NCI-H187 (cell line): ENCODE results near the gene FREM1.

ENCODE experiments used
- DNase-seq, 2 experiments: peaks; one replicate each; lab custom pipeline; 2025; lab: John Stamatoyannopoulos, UW

Gene FREM1

DNA sequence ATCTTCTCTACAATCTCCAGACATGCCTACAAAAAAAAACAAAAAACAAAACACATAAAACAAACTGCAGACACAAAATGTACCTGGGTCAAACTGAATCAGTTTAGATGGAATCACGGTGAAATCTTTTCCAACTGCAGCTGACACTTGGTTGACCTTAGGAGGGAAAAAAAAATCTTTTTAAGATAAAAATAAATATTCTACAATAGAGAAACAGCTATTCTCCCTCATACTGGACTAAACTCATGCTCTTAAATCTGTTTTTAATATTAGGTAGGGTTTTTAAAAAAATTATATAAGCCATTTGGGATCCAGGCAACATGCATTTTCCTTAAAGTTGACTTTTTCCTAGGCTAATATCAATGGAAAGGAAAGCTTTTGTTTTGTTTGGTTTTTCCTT lies 153.9 kb downstream of the FREM1 start:
- no peak for DNase-seq

DNA sequence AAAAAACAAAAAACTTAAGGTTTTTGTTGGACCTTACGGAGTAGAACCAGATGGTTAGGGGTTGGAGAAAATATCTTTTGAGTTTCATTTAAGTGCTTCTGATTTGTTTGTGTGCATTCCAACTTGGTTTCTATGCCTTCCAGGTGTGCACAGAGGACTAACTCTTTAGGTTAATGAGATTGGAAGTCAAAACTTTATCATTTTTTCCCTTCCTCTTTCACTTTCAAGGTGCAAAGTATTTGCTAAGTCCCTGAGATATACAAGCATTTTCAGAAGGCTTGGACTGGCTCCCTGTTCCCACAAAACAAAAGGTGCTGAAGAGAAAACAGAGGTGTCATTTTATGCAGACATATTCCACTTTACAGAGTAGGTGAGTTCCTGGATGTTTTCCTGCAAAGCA lies 157.4 kb downstream of the FREM1 start:
- no peak for DNase-seq

DNA sequence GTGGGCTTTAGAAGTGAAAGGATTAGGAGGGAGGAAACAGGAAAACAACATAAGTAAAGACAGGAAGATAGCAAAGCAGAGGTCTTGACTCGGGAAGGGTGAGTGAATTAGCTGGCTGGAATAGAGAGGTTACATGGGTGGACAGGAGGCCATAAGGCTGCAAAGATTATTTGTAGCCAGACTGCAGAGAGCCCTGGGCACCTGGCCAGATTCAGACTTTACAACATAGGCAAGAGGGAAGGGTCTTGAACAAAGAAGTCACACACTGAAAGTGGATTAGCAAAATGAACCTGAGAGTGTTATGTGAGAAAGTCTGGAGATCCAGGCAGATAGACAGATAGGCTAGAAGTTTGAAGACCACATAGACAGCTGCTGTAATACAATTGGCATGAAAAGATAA lies 158.0 kb downstream of the FREM1 start:
- DNase-seq = no peak

DNA sequence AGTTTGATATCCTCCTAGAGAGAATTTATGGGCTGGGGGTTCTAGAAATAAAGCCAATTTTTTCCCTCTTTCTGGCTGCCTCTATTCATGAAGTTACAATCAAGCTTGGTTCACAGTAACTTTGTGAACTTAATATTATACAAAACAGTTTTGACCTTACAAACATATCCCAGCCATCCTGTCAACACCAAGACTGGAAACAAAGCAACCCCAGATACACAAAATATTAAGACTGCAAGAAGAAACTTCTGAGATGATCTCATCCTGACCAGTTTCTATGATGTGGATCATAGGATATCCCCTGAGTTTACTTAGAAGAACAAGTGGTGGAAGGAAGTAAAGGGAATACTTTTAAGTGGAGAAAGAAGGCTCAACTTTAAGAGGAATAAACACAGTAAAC lies 159.4 kb downstream of the FREM1 start:
- DNase-seq = no peak

DNA sequence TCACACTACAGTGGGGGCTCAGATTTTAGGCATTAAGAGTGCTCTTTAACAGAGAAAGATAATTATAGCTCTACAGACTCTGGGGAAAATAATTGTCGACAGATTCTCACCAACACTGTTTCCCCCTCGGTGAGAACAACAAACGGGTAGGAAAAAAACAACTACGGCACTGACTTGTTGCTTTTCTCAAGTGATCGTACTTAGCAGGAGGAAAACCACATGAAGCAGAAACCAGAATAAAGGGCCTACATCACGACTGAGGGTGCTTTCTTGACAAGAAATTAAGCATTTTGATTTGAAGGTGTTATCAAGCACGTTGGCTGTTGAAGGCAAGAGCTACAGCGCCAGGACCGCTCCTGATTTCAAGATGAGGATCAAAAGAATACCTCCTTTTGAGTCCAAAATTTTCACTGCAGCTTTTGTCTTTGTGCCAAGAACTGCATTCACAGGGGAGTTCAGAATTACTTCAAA lies 160.5 kb downstream of the FREM1 start:
- no peak for DNase-seq

DNA sequence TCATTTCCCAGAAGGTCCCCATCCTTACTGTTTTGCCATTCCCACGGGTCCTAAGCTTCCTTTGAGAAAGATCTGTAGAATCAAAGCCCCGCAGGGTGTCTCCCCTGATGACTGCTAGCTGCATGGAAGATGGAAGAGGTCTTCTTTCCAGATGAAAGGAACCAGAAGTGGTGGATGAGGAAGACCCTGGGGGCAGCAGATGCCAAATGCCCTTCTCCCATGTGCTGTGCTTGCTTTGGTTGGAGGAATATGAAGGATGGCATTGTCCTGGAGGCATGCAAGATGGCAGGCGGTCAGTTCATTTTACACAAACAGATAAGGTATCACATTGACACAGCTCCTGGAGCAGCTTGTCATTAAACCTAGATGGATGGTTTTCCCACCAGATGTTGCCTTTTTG lies 161.9 kb downstream of the FREM1 start:
- no peak for DNase-seq

DNA sequence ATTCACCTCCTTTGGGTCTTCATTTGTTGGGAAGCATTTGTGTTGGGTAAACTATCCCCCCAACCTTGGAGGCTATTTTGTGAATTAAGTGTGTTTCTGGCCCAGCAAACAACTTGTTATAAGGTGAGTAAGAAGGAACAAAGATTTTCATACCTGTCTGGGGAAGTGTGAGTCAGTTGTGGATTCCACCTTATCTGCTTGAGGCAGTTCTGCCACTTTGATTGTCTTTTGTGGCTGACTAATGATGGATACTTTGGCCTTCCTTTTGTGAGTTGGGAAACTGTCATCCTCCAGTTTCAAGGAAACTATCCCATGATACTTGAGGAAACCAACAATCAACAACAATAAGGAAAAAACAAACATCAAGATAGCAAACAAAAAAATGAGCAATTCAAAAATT lies 163.1 kb downstream of the FREM1 start:
- DNase-seq = no peak

DNA sequence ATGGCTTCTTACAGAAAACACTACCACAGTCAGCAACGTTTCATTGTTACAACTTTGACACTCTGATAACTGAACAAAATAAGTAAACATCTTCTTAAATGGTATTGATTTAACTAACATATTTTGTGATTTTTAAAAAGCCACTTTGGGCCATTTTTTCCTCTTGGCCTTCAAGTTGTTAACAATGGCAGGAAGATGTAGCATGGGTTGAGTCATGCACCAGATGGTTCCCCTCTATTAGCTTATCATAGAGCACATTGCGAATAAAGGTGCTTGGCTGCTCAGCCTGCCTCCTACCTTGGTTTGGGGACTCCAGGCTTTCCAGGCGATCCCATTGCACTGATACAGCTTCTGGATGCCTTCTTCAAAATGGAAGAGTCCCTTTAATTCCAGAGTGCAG lies 163.6 kb downstream of the FREM1 start:
- DNase-seq = no peak

DNA sequence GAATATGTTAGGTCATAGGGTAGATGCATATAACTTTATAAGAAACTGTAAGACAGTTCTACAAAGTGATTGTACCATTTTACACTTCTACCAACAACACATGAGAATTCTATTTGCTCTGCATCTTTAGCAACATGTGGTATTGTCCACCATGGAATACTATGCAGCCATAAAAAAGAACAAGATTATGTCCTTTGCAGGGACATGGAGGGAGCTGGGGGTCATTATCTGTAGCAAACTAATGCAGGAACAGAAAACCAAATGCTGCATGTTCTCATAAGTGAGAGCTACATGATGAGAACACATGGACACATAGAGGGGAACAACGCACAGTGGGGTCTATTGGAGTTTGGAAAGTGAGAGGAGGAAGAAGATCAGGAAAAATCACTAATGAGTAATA lies 165.5 kb downstream of the FREM1 start:
- no peak for DNase-seq

DNA sequence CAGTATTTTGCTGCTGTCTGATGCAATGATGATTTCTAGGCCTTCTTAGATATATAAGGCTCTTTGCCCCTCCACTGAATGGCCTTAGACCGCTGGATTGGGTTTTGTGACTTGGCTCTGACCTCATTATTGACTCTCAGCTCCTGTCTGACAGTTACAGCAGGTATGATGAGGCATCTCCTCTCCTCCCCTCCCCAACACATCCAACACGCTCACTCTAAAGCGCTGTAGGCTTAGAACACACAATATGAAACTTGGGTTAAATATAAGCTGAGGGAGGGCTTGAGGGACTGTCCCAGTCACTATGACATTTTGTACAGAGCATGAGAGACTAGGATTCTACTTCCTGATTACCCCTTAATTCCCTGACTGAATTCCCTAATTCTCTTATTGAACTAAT lies 168.9 kb downstream of the FREM1 start:
- no peak for DNase-seq

DNA sequence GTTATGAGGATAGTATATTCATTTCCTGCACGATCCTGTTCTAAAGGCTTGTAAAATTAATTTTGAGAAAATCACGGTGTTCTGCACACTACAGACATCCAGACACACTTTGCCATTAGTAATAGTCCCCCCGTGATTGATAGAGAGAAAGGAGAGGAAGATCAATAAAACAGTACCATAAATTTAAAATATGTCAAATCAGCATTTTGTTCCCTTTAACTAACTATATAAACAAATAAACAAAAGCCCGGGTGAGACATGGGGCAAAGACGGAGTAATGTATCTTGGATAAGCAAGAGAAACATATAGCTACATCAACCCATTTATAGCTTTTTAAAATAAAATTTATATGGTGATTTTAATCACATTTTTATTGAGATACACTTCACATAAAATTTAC lies 177.1 kb downstream of the FREM1 start:
- DNase-seq = no peak

DNA sequence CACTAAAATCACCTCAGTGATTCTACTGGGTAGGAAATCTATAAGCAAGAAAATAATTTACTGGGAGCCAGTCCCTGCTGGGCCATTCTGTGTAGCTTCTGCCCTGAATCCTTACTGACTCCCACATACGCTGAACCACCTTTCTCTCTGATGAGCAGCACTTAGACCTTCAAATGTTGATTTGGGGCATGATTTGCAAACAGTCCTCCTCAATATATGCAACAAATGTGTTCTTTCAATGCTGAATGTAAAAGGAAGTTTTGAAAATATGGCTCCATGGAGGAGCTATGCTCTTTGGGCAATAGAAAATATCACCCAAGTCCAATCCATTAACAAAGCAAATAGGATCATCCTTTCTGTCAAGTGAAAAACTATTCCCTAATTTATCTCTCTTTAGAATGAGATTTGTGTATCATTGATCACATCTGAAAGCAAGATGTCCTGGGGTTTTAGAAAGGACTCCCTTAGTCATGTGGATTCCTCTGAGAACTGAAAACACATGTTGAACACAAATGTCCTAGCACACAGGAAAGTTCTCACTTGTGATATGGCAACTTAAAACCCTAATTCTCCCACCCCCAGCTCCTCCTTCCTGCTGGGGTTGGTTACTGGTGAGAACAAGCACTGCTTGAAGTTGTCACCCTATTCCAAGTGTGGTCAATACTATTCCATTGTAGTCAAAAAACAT lies 178.8 kb downstream of the FREM1 start:
- DNase-seq = no peak

DNA sequence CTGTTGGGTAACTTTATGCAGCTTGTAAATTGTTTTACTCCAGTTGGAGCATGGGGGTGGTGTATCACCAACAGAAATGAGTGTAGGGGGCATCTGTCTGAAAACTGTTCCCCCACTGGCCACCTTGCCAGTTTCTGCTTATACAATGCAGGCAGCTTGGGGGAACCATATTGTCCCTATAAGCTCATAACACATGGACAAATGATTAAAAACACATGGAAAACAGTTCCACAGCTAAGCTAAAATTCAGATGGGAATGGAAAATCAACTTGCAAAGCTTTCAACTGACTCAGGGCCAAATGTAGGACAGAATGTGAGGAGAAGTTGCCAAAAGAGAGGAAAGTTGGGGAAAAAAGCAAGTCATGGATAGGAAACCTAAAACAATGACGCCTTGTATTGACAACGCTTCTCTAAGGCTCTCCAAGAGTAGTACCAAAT lies 179.7 kb downstream of the FREM1 start:
- no peak for DNase-seq

DNA sequence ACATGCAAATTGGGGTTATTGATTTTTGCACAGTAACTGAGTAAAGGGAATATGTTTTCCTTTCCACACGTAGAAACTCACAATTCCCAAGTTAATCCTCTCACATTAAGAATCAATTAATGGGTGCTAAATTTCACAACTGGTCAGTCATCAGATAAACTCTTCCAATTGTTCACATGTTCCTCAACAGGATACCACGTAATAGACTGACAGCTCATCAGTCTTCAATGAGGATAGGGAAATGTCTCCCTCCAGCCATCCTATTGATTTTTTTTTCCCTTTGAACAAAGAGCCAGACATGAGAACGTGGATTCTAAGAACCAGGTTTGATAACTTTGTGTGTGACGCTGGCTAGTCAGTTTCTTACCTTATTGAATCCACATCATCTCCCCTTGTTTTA lies 186.9 kb downstream of the FREM1 start:
- DNase-seq = no peak

DNA sequence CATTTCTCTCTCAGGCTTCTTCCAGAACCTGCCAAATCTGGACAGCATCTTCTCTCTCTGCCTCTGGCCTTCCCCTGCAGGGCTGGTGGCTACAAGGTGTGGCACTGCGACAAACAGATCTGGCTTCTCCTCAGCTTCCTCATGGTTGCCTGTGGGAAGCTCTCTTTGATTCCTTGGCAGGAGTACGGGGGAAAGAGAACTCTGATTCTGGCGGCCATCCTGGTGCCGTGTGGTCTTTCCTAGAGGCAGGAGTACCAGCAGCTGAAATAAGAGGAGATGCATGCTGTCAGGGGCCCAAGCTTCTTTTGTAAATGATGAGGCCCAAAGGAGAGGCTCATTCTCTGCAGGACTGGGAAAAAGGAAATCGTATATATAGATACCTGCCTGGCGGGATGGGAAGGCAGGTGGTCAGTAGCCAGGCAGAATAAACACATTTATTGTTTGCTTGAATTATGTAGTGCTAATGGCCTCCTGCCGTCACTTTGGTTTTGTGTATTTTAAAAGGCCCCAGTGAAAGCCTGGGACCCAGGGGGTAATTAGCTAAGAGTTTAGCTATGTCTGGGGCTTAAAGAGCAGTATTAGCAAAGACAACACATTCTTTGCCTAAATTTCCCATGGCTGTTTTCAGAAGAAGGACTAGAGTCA lies 187.7 kb downstream of the FREM1 start, which contains the start of gene CER1:
Gene CER1 (minus strand): TSS at position 343 of the 645 bp plus-strand sequence. CDS start 61 bp downstream, at position 282.
- DNase-seq = no peak

DNA sequence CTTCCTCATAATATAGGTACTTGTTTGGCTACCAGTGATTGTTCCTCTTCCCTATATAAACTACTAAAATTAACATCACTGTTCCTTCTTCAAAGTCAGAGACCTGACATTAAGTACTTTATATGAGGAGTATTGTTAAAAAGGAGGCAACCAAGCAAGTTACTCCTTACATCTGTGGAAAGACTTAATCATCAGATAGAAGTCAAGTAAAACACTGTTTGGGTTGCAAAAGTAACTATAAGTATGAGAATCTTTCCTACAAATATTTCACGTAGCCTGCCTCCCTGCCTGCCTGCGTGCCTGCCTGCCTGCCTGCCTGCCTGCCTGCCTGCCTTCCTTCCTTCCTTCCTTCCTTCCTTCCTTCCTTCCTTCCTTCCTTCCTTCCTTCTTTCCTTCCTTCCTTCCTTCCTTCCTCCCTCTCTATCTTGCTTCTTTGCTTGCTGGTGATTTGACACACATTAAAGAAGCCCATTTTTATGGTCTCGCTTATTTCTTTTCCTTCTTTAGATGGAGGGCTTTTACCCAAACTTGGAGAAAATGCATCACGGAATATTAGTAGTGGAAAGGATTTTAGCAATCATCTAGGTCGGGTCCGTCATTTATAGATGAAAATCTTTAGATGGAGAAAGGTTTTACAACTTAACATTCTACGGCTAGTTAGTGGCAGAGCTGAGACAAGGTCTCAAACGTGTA lies 190.9 kb downstream of the FREM1 start:
- DNase-seq = no peak

DNA sequence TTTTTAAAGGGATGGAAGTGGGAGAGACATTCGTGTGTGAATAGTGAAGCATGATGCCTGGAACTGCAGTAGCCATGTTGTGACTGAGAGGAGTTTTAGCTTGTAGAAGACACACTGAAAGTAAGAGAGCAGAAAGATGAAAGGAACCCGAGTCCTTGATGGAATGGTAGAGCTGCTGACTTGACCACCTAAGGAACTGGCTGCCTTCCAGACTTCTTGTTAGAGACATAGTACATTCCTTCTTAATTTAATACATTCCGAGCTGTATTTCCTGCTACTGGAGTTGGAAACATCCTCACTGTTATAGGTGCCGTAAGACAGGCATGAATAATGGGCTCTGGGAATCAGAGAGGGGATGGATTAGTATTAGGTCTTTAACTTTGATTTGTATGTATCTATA lies 195.1 kb downstream of the FREM1 start:
- DNase-seq = no peak

DNA sequence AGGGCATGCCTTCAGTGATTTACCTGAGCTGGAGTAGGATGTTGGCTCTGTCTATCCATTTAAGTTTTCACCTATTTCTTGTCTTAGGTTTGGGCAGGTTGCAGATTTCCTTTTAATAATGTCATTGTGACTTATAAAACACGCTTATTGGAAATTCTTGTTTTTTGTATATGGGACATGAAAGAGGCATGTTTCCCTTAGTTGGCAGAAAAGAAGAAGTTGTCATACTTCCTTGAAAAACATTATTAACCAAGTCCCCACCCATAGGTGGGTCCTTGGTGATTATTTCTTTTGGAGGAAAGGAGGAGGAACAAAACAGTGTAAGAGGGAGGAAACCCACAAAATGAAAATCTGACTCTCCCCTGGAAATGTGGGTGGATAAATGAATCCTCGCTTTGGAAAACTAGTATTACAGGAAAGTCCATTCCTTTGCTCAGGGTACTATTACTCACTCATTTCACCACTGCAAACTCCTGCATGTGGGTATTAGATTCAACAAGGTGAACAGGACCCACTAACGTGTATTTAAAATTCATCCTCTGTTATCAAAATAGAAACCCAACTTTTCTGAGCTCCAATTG lies 197.0 kb downstream of the FREM1 start:
- no peak for DNase-seq

DNA sequence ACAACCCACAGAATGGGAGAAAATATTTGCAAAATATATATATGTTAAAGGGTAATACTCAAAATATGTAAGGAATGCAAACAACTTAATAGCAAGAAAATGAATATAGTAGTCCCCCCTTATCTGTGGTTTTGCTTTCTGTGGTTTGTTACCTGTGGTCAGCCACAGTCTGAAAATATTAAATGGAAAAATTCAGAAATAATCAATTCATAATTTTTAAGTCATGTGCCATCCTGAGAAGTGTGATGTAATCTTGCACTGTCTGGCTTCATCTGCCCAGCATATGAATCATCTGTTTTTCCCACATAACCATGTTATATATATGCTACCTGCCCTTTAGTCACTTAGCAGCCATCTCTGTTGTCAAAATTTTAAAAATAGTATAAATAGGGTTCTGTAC lies 199.4 kb downstream of the FREM1 start:
- DNase-seq = no peak

DNA sequence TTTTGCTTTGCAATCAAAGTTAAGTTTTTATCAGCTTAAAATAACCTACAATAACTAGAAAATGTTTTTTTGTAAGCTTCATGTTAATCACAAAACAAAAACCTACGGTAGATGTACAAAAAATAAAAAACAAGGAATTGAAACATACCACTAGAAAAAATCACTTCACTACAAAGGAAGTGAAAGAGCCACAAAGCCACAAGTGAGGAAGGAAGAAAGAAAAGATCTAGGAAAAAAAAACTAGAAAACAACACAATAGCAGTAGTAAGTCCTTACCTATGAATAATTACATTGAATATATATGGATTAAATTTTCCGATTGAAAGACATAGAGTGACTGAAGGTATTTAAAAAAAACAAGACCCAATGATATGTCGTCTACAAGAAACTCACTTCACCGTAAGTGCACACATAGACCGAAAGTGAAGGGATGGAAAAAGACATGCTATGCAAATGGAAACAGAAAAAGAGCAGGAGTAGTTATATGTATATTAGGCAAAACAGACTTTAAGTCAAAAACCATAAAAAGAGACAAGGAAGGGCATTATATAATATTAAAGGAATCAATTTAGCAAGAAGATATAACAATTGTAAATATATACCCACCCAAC lies 203.6 kb downstream of the FREM1 start:
- DNase-seq = no peak

DNA sequence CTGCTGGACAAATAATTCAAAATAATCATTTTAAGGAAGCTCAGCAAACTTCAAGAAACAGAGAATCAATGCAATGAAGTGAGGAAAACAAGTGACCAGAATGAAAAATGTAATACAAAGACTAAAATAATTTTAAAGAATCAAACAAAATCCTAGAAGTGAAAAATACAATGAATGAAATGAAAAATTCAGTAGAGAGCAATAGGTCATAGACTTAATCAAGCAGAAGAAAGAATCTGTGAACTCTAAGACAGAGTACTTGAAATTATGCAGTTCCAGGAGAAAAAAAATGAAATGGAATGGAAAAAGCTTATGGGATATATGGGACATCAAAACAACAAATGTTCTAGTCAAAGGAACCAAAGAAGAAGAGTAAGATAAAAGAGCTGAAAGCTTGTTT lies 205.1 kb downstream of the FREM1 start:
- no peak for DNase-seq

DNA sequence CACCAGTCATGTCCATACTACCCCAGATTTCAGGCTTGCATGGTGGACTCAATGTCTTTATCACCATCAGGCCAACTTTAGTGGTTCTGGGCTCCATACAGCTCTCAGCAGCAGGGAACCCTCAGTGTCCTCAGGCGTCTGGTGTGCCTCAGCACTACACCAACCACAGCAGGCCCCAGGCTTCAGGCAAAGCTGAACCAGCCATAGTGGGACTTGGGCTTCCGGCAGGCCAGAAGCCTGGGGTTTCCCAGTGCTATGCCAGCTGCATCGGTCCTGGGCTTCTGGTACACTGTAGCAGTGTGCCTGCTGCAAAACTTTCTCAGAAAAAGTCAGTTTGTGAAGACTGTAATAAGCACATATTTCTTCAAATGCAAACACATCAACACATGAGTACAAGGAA lies 205.9 kb downstream of the FREM1 start:
- DNase-seq = no peak
